Effector memory CD8-positive, alpha-beta T cell (primary cell): ENCODE measurements around the gene NCOA7.
A peak's percentile ranks its signal among the peaks of the same experiment; 100 is the strongest.
"Not testable (repeated sequence)": the region's sequence is repeated elsewhere in the genome, so short reads cannot be mapped to it uniquely, and the experiment has no call there.

ENCODE experiments used
- ATAC-seq: fragments of 150-1000 bp; cut with Tn5 transposase; replicated peaks from 2 replicates; pipeline ENCODE4 v1.10.0; 2021; ENCODE audit warnings: mild to moderate bottlenecking, moderate library complexity
- DNase-seq, 3 experiments: peaks; one replicate each; pipeline ENCODE4 v3.0.0; 2021
- H3K27ac Mint-ChIP-seq, 2 donors: one replicate each; pipeline ENCODE4 v1.8.0; 2022; ENCODE audit warnings: mild to moderate bottlenecking in 2 of 2, mixed read lengths in 2 of 2, moderate library complexity in 2 of 2
- H3K27me3 Mint-ChIP-seq, 2 donors: one replicate each; pipeline ENCODE4 v1.8.0; 2022; ENCODE audit warnings: mixed read lengths in 2 of 2
- H3K36me3 Mint-ChIP-seq: one replicate; pipeline ENCODE4 v1.8.0; 2022; ENCODE audit warnings: mild to moderate bottlenecking, moderate library complexity, mixed read lengths; ENCODE audit not compliant: insufficient read depth
- H3K4me1 Mint-ChIP-seq, 2 donors: one replicate each; pipeline ENCODE4 v1.8.0; 2022; ENCODE audit warnings: low read depth in 2 of 2, mixed read lengths in 2 of 2
- H3K4me3 Mint-ChIP-seq, 2 donors: one replicate each; pipeline ENCODE4 v1.8.0; 2022; ENCODE audit warnings: mild to moderate bottlenecking in 2 of 2, mixed read lengths in 2 of 2, moderate library complexity in 2 of 2
- H3K9me3 Mint-ChIP-seq, 2 donors: one replicate each; pipeline ENCODE4 v1.8.0; 2022; ENCODE audit warnings: mixed read lengths in 2 of 2

The NCOA7 gene

DNA sequence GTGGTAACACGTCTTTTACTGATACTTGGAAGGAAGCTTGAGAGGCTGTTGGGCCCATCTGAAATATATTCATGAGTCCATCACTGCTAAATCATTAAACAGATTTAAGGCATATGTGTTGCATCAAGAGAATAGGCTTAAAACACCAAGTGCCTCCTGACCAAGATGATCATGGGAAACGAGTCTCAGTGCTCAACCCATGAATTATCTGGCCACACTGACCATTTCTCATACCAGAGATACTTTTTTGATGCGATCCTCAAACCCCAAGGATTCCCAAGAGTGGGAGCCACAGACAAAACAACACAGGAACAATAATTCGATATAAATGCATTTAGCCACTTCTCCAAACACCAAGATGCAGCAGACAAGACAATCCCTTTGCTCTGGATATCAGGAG lies 24.1 kb upstream of the NCOA7 start:
- ATAC-seq (no peak), DNase-seq (no peak)
- Mint-ChIP-seq H3K36me3 (no peaks in the 10 kb centered on the region), H3K4me3 (no peak overlapping the region), H3K27me3 (peaks cover 41 to 56% of the 10 kb centered on the region in 2 donors), H3K9me3 (no peaks in the 10 kb centered on the region), H3K4me1 (peaks cover 4 to 5% of the 10 kb centered on the region in 2 donors), H3K27ac (no peak overlapping the region)

DNA sequence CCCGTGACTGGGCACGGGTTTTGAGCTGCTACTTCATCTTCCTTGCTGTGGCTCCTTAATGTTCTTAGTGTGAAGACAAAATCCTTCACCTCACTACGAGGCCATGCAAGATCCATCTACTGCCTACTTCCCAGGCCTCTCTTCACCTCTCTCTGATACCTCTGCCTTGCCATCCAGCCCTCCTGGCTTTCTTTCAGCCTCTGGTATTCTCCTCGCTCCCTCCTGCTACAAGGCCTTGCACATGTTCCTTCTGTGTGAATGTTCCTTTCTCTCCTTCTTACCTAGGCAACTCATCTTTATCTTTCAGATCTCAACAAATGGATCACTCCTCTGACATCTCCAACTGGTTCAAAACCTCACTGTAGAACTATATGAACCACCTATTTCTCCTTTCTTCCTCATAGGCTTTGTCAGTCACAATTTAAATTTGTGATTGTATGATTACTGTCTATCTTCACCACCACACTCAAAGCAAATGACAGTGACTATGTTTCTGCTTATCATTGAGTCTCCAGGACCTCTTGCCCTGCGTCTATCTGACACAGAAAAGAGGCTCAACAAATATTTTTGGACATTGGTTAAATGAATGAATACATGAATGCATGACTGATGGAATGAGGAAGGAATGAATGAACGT lies 21.5 kb upstream of the NCOA7 start:
- no peaks in the 10 kb centered on the region for H3K36me3 Mint-ChIP-seq
- H3K27ac Mint-ChIP-seq, result no peak overlapping the region
- H3K9me3 Mint-ChIP-seq, result no peaks in the 10 kb centered on the region
- H3K4me3 Mint-ChIP-seq, result no peak overlapping the region
- no peak for DNase-seq
- H3K4me1 Mint-ChIP-seq, result peaks cover 4 to 5% of the 10 kb centered on the region in 2 donors
- no peak for ATAC-seq
- H3K27me3 Mint-ChIP-seq, result peaks cover 30 to 36% of the 10 kb centered on the region in 2 donors

DNA sequence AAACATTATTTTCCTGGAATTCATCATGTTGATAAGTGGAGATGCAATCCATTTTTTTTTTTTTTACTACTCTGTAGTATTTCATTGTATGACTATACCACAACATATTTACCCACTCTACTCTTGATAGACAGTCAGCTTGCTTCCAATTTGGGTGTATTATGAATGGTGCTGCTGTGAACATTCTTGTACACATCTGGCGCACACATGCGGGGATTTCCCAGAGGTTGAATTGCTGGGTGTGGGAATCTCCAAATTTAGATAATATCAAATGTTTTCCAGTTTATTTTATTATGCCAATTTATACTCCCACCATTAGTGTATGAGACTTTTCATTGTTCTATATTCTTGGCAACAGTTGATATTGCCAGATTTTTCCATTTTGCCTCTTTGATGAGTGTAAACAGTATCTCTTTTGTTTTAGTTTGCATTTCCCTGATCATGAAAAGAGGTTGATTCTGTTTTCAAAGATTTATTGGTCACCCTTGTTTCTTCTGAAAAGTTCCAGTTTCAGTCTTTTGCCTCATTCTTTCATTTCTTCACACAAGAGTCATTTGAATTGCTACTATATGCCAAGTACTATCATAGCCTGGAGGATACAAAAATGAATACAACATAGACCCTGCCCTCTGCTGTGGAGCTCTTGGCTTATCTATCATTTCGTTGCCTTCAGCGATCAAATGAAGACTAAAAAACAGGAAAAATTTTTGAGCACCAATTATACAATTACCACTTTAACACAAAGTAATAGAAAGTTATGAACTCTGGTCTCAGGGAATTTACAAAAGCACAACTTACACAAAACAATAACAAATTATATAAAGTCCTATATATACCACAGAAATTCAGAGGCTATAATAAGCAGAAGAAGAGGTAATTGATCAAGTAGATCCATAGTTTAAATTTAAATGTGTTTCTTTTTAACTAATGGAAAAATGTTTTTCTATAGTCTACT lies 17.1 kb upstream of the NCOA7 start:
- DNase-seq, result no peak
- ATAC-seq, result no peak
- H3K9me3 Mint-ChIP-seq, result no peaks in the 10 kb centered on the region
- H3K27ac Mint-ChIP-seq, result no peak overlapping the region
- peaks cover under 1% of the 10 kb centered on the region for H3K36me3 Mint-ChIP-seq
- peaks cover 4 to 5% of the 10 kb centered on the region in 2 donors for H3K4me1 Mint-ChIP-seq
- H3K27me3 Mint-ChIP-seq, result peaks cover 0 to 3% of the 10 kb centered on the region in 2 donors
- no peak overlapping the region for H3K4me3 Mint-ChIP-seq

DNA sequence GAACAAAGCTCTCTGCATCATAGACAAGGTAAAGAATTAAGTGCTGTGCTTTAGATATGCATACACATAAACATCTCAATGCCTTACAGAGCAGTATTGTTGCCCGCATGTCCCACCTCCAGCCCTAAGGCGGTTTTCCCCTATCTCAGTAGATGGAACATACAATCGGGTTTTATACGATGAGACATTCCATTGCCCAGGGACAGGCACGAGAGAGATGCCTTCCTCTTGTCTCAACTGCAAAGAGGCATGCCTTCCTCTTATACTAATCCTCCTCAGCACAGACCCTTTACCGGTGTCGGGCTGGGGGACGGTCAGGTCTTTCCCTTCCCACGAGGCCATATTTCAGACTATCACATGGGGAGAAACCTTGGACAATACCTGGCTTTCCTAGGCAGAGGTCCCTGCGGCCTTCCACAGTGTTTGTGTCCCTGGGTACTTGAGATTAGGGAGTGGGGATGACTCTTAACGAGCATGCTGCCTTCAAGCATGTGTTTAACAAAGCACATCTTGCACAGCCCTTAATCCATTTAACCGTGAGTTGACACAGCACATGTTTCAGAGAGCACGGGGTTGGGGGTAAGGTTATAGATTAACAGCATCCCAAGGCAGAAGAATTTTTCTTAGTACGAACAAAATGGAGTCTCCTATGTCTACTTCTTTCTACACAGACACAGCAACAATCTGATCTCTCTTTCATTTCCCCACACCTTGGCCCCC lies 14.5 kb upstream of the NCOA7 start:
- H3K27ac Mint-ChIP-seq, H3K4me1 Mint-ChIP-seq, H3K9me3 Mint-ChIP-seq, ATAC-seq, H3K4me3 Mint-ChIP-seq, DNase-seq, H3K36me3 Mint-ChIP-seq, H3K27me3 Mint-ChIP-seq: not testable (repeated sequence)

DNA sequence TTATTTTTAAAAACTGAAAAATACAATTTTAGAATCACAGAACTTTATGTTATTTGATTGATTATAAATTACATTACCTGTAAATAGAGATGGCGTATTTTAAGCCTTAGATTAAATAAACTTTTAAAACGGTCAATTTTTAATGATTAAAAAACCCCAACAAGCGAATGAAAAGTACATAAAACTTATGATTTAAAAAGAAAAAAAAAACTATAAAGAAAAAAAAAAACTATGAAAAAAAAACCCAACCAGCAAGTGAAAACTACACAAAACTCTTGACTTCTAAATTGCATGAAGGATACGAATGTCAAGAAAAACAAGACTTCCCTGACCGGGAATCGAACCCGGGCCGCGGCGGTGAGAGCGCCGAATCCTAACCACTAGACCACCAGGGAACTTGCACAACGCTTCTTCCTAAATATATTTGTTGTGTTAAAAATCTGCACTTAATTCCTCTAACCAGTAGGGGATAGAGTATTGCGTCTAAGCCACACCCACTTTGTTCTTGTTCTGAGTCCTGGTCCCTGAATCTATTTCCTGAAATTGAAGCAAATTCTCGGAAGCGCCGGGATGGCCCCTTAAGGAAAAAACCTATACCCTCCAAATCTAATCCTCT lies 10.7 kb upstream of the NCOA7 start:
- peak; percentile 79 for ATAC-seq
- no peak overlapping the region for H3K27ac Mint-ChIP-seq
- no peaks in the 10 kb centered on the region for H3K27me3 Mint-ChIP-seq
- H3K9me3 Mint-ChIP-seq, result no peaks in the 10 kb centered on the region
- no peak overlapping the region for H3K4me3 Mint-ChIP-seq
- peaks cover 0 to 2% of the 10 kb centered on the region in 2 donors for H3K4me1 Mint-ChIP-seq
- peak; percentile 86 to 93 (median 88) for DNase-seq
- H3K36me3 Mint-ChIP-seq, result peaks cover 5% of the 10 kb centered on the region

DNA sequence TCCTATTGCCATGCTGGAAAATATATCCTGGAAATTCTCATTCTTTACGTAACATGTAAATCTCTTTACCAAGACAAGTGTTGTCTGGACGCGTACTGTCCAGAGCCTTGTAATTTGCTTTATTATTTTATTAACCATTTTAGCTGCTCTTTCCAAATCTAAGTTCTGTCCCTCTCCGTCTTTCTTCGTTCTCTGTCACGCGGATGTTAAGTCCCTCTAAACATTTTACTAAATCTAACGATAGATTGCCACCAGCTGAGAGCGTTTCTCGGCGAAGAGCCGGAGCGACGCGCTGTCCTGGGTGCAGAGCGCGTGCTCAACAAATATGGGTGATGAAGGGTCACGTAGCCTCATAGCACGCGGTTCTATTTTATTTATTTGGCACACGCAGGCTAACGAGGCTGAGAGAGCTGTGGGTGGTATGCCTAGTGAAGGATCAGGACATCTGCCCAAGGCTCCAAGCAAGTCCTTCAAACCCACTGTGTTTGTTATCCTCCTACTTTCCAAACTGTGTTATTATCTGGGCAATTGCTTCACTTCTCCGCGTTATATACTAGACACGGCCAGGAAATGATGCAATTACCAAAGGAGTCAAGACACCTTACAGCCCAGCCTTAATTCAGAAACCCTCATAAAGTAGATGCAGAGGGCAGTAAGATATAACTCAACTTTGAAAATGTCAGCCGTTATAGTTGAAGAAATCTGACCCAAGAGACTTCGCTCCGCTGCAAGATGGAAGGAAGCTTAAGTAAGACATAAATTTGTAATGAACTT lies 10.0 kb upstream of the NCOA7 start:
- Mint-ChIP-seq H3K4me3 (no peak overlapping the region), H3K9me3 (no peaks in the 10 kb centered on the region), H3K4me1 (peaks cover 0 to 2% of the 10 kb centered on the region in 2 donors), H3K27ac (no peak overlapping the region), H3K27me3 (no peaks in the 10 kb centered on the region), H3K36me3 (peaks cover 5% of the 10 kb centered on the region)
- DNase-seq, result peak; percentile 51 to 58 (median 53)
- ATAC-seq, result peak; percentile 73

DNA sequence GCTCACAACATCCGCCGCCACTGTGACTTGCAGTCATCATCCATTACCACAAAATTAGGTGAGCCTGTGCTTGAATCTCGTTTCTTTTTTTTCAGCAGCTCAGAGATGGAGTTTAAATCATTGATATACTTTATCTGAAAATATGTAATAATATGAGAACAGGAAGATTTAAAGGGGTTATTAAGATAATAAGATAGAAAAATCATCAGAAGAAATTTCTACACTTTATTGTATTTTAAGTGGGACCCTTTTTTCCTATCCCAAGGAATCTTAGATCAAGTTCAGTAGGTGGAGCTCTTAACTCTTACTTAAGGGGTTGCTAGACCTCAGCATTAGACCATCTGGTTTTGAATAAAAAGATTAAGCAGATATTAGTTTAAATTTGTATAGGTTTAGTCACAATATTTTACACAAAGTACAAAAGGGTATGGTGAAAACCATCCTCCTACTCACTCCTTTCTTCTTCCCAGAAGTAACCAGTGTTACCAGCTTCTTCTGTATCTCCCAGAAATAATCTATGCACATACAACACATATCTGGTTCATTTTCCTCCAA lies 9.4 kb upstream of the NCOA7 start:
- H3K9me3 Mint-ChIP-seq, result no peaks in the 10 kb centered on the region
- no peaks in the 10 kb centered on the region for H3K27me3 Mint-ChIP-seq
- peaks cover 0 to 2% of the 10 kb centered on the region in 2 donors for H3K4me1 Mint-ChIP-seq
- peaks cover 8% of the 10 kb centered on the region for H3K36me3 Mint-ChIP-seq
- ATAC-seq (peak; percentile 59), DNase-seq (no peak)
- H3K4me3 Mint-ChIP-seq, result no peak overlapping the region
- no peak overlapping the region for H3K27ac Mint-ChIP-seq

DNA sequence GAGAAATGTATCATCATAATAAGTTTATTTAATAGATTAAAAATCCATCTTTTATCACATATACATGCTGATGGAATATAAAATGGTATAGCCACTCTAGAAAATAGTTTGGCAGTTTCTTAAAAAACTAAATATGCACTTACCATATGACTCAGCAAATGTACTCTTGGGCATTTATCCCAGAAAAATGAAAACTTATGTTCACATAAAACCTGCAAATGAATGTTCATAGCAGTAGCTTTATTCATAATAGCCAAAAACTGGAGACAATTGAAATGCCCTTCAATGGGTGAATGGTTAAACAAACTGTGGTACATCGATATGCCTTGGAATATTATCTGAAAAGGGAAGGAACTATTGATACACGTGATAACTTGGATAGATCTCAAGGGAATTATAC lies 6.4 kb upstream of the NCOA7 start:
- H3K4me1 Mint-ChIP-seq, result peaks cover 3 to 6% of the 10 kb centered on the region in 2 donors
- H3K4me3 Mint-ChIP-seq, result no peak overlapping the region
- DNase-seq (no peak), ATAC-seq (no peak)
- no peaks in the 10 kb centered on the region for H3K9me3 Mint-ChIP-seq
- no peaks in the 10 kb centered on the region for H3K27me3 Mint-ChIP-seq
- H3K36me3 Mint-ChIP-seq, result peaks cover 3% of the 10 kb centered on the region
- H3K27ac Mint-ChIP-seq, result no peak overlapping the region

DNA sequence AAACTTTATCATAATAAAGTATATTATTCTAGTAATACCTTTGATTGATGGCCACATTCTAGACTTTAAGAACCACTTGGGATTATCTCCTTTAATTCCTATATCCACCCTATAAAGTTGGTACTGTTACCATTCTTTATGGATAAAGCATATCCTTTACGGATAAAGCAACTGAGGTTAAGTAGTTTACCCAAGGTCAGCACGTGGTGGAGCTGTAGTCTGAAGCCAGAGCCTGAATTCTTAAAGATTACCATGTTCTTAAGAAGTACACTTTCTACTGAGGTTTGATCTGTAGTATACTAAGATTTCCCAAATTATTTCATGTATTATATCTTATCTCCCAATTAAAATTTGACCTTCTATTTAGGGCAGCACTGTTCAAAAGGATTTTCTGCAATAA lies 3.0 kb upstream of the NCOA7 start:
- no peak overlapping the region for H3K4me3 Mint-ChIP-seq
- peaks cover 21% of the 10 kb centered on the region in 2 donors for H3K4me1 Mint-ChIP-seq
- no peak for DNase-seq
- ATAC-seq, result no peak
- H3K36me3 Mint-ChIP-seq, result peaks cover 14% of the 10 kb centered on the region
- H3K27ac Mint-ChIP-seq, result peak overlapping the region in 1 of 2 donors; percentile 35
- H3K27me3 Mint-ChIP-seq, result no peaks in the 10 kb centered on the region
- no peaks in the 10 kb centered on the region for H3K9me3 Mint-ChIP-seq

DNA sequence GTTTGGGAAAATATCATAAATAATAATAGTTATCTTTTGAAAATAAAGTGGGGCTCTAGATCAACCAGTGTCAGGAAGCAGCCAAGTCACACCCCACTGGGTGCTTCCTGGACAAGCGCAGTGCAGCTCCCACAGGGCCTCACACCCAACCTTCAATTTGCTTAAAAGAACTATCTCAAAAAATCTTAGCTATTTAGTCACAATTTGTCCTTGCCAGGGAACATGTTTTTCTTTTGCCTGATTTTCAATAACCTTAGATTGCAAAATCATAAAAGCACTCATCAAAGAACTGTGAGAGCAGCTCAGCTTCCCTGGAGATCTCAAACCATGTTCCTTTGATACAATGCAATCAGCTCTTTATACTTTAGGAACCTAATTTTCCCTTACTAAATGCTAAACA lies 1.6 kb upstream of the NCOA7 start:
- peaks cover 33 to 35% of the 10 kb centered on the region in 2 donors for H3K4me1 Mint-ChIP-seq
- peak overlapping the region; percentile 97 to 99 for H3K27ac Mint-ChIP-seq
- H3K9me3 Mint-ChIP-seq, result no peaks in the 10 kb centered on the region
- peaks cover 14% of the 10 kb centered on the region for H3K36me3 Mint-ChIP-seq
- H3K27me3 Mint-ChIP-seq, result no peaks in the 10 kb centered on the region
- ATAC-seq (no peak), DNase-seq (no peak)
- H3K4me3 Mint-ChIP-seq, result peak overlapping the region; percentile 86 to 93

DNA sequence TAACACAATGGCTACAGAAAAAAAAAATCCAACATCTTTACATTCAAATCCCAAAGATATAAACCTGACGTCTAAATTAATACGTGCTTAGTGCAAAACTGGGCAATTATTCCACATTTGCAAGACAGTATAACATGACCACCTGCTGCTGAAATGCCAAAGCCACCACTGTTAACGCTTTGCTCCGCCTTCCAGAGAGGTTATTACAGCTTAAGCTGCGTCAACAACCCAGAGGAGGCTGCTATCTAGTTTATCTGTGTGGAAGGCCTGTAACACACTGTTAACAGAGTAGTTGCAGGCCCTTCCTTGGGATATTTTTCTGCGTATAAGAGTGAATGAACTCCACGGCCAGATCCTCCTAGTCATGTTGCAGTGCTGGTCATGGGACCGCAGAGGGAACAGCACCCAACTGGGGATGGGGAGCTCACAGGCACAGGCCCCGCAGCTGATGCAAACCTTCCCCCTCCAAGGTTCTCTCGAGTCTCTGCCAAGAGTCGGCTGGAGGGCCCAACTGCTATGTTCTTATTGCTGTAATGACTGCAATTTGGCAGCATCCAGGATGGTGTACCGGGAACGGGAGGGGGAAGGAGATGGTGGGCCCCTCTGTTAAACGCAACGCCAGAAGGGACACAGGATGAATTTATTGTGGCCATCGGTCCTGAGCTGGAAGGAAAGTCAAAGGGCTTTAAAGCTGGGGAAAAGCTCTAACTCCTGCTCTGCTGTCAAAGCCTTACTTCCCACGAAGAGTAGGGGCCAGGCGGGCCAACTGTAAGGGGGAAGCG lies 993 bp upstream of the NCOA7 start:
- peaks cover 14% of the 10 kb centered on the region for H3K36me3 Mint-ChIP-seq
- H3K9me3 Mint-ChIP-seq, result no peaks in the 10 kb centered on the region
- H3K4me1 Mint-ChIP-seq, result peaks cover 33 to 39% of the 10 kb centered on the region in 2 donors
- H3K27me3 Mint-ChIP-seq, result no peaks in the 10 kb centered on the region
- H3K4me3 Mint-ChIP-seq, result peak overlapping the region; percentile 86 to 93
- peak; percentile 17 to 41 (median 19) for DNase-seq
- ATAC-seq, result peak; percentile 14
- peak overlapping the region; percentile 97 to 99 for H3K27ac Mint-ChIP-seq
